ENCODE results near the gene SPATA13.

- no peak for TF ChIP-seq CTCF (IDR thresholded peaks at IDR 0.05)
- no peak for TF ChIP-seq EZH2 (IDR thresholded peaks at IDR 0.05; ENCODE audit: borderline replicate concordance, insufficient read depth, low read depth, low read length, poor library complexity, severe bottlenecking)
These were observed 31.7 kb downstream of the SPATA13 start for GRCh38 chr13:24192057-24192810.

All from B cell (primary cell).